ENCODE results near the gene BABAM2.

GRCh38 chr2:28276076-28276618 is 385.6 kb downstream of the BABAM2 start:
- TF ChIP-seq CTCF (IDR thresholded peaks at IDR 0.05) (no peak), EP300 (IDR thresholded peaks at IDR 0.05; ENCODE audit: low read depth) (no peak)

All from transverse colon (tissue), 3 donors.